Neutrophil (primary cell): ENCODE measurements around the gene AZU1.

Source experiments
- H3K27ac ChIP-seq: fragments of 200-600 bp; sonication (generic); 2 replicates; pipeline ENCODE4 v1.5.1; 2016; ENCODE audit warnings: mild to moderate bottlenecking, moderate library complexity
- H3K27me3 ChIP-seq: fragments of 200-600 bp; sonication (generic); 2 replicates; pipeline ENCODE4 v1.6.0; 2016; ENCODE audit warnings: mild to moderate bottlenecking
- H3K36me3 ChIP-seq: fragments of 200-600 bp; sonication (generic); 2 replicates; pipeline ENCODE4 v1.5.1; 2017
- H3K4me1 ChIP-seq, 2 experiments: fragments of 200-600 bp in 1 of 2; sonication (generic) in 1 of 2; 1 replicate in 1 of 2; 2 replicates in 1 of 2; pipeline versions ENCODE4 v1.5.1 to v1.6.1; 2013 to 2016; ENCODE audit warnings: low read depth in 1 of 2, low read length in 1 of 2, mild to moderate bottlenecking in 1 of 2, moderate library complexity in 1 of 2; ENCODE audit not compliant: control insufficient read depth in 1 of 2, insufficient read depth in 1 of 2
- H3K4me3 ChIP-seq, 2 experiments: fragments of 200-600 bp in 1 of 2; sonication (generic) in 1 of 2; 1 replicate in 1 of 2; 2 replicates in 1 of 2; pipeline ENCODE4 v1.5.1; 2013 to 2016; ENCODE audit warnings: low read depth in 1 of 2, low read length in 1 of 2, mild to moderate bottlenecking in 1 of 2, moderate library complexity in 1 of 2
- H3K9me3 ChIP-seq: fragments of 200-600 bp; sonication (generic); 2 replicates; pipeline ENCODE4 v1.5.1; 2016
- TF ChIP-seq, protein P1 (sequence below): fragments of 200-600 bp; sonication (generic); IDR thresholded peaks from 2 replicates; pipeline ENCODE4 v1.5.1; 2016; ENCODE audit warnings: antibody characterized with exemption

The AZU1 gene

DNA sequence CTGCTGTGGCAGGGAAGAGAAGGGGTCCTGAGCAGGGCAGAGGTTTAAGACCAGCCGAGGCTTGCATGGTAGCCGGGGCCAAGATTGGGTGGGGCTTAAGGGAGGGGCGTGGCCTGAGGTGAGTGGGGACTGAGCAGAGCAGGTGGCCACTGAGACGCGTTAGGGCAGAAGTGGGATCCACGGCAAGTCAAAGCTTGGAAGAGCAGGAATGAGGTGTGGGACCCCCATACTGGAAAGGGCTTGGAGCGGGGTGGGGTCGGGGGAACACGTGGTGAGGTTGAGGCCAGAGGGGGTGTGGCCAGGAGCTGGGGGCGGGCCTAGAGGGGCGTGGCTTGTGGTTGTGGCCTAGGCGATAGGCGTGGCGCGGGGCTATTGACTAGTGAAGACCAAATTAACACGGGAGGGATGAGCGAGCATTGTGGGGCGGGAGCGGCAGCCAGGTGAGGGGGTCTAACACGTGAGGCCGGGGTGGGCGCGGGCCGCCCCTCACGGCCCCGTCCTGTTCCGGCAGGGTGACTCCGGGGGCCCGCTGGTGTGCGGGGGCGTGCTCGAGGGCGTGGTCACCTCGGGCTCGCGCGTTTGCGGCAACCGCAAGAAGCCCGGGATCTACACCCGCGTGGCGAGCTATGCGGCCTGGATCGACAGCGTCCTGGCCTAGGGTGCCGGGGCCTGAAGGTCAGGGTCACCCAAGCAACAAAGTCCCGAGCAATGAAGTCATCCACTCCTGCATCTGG lies 35.1 kb downstream of the AZU1 start:
- peaks cover 51 to 57% of the 10 kb centered on the region in 2 experiments for H3K4me1 ChIP-seq
- H3K4me3 ChIP-seq = peak overlapping the region; percentile 45 to 56
- H3K36me3 ChIP-seq = peaks cover 10% of the 10 kb centered on the region
- no peaks in the 10 kb centered on the region for H3K9me3 ChIP-seq
- H3K27me3 ChIP-seq = peaks cover 38% of the 10 kb centered on the region
- H3K27ac ChIP-seq = peak overlapping the region; percentile 88
- TF ChIP-seq, protein P1, sequence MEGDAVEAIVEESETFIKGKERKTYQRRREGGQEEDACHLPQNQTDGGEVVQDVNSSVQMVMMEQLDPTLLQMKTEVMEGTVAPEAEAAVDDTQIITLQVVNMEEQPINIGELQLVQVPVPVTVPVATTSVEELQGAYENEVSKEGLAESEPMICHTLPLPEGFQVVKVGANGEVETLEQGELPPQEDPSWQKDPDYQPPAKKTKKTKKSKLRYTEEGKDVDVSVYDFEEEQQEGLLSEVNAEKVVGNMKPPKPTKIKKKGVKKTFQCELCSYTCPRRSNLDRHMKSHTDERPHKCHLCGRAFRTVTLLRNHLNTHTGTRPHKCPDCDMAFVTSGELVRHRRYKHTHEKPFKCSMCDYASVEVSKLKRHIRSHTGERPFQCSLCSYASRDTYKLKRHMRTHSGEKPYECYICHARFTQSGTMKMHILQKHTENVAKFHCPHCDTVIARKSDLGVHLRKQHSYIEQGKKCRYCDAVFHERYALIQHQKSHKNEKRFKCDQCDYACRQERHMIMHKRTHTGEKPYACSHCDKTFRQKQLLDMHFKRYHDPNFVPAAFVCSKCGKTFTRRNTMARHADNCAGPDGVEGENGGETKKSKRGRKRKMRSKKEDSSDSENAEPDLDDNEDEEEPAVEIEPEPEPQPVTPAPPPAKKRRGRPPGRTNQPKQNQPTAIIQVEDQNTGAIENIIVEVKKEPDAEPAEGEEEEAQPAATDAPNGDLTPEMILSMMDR = no peak

DNA sequence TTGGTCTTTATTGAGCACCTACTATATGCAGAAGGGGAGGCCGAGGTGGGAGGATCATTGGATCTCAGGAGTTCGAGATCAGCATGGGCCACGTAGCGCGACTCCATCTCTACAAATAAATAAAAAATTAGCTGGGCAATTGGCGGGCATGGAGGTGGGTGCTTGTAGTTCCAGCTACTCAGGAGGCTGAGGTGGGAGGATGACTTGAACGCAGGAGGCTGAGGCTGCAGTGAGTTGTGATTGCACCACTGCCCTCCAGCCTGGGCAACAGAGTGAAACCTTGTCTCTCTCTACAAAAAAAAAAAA lies 35.6 kb downstream of the AZU1 start:
- Histone ChIP-seq H3K9me3 (no peaks in the 10 kb centered on the region), H3K27ac (peak overlapping the region; percentile 88), H3K36me3 (peaks cover 15% of the 10 kb centered on the region), H3K4me1 (peaks cover 48 to 57% of the 10 kb centered on the region in 2 experiments), H3K4me3 (peak overlapping the region; percentile 45 to 56), H3K27me3 (peaks cover 38% of the 10 kb centered on the region)
- TF ChIP-seq, protein P1 = no peak

DNA sequence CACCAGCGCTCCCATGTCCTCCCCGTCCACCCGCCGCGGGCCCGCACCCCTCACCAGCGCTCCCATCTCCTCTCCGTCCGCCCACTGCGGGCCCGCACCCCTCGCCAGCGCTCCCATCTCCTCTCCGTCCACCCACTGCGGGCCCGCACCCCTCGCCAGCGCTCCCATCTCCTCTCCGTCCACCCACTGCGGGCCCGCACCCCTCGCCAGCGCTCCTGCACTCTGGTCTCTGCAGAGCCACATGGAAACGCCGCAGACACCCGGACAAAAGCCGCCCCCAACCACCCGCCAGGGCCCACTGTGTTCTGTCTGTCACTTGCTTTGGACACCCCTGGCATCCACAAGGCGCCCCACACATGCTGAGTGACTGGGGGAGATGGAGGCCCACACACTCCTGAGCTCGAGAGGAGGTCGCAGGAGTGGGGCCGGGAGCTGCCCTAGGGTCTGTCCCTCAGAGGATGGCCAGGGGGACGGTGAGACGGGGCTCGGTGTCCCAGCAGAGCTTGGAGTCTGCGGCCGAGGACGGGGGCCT lies 39.2 kb downstream of the AZU1 start:
- peaks cover 48% of the 10 kb centered on the region for H3K36me3 ChIP-seq
- no peak overlapping the region for H3K4me3 ChIP-seq

DNA sequence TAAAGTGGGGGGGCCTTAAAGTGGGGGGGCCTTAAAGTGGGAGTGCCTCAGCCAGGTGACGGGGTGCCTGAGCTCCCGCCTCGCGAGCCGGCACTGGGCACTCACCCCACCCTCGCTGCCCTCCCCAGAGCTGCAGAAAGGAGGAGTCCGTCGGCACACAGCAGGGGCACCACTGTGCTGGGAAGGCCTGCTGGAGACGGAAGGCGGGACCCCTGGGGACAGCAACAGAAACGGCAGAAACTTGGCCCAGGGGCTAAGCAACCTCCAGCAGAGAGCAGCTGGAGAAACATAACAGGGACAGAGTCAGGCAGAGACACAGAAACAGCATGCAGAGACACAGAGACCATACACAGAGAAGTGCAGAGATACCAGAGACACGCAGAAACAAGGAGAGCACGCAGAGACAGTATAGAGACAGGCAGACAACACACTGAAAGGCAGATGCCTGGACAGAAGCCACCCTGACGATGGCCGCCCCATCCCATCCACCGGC lies 39.7 kb downstream of the AZU1 start:
- H3K4me1 ChIP-seq = peaks cover 25 to 26% of the 10 kb centered on the region in 2 experiments
- H3K4me3 ChIP-seq = no peak overlapping the region
- TF ChIP-seq, protein P1 = no peak
- H3K9me3 ChIP-seq = no peaks in the 10 kb centered on the region
- H3K36me3 ChIP-seq = peaks cover 48% of the 10 kb centered on the region
- peaks cover 5% of the 10 kb centered on the region for H3K27me3 ChIP-seq
- no peak overlapping the region for H3K27ac ChIP-seq

More for the DNA sequence above, 39.2 kb downstream of the AZU1 start:
- Histone ChIP-seq H3K4me1 (peaks cover 21 to 25% of the 10 kb centered on the region in 2 experiments), H3K9me3 (no peaks in the 10 kb centered on the region), H3K27me3 (peaks cover 10% of the 10 kb centered on the region), H3K27ac (no peak overlapping the region)
- TF ChIP-seq, protein P1 = no peak

DNA sequence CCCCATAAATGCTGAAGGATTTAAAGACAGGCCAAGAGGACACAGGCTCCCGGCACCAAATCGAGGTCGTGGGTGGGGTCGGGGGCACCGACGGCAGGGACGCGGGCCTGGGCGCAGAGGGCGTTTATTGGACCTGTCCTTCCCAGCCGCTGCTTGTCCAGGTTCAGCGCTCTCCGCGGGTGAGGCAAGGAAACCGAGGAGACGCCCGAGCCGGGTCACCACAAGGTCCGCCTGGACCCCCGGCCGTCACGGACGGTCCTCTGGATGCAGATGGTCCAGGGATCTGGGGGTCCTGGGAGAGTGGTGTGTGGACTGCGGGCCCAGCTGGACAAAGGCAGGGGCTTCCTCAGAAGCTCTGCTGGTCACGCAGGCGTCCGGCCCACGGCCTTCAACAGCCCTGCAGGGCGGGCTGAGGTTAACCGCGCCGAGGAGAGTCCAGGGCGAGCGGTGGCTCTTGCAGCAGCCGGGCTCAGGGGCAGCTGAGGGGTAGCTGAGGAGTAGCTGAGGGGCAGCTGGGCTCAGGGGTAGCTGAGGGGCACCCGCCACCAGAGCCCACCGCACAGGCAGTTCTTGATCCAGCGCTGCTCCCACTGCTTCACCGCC lies 40.3 kb downstream of the AZU1 start:
- no peaks in the 10 kb centered on the region for H3K27me3 ChIP-seq
- H3K4me1 ChIP-seq = peaks cover 21 to 24% of the 10 kb centered on the region in 2 experiments
- peaks cover 48% of the 10 kb centered on the region for H3K36me3 ChIP-seq
- TF ChIP-seq, protein P1 = no peak
- H3K27ac ChIP-seq = no peak overlapping the region
- no peak overlapping the region for H3K4me3 ChIP-seq
- H3K9me3 ChIP-seq = no peaks in the 10 kb centered on the region
